K562 (cell line): Measurements from ENCODE around the gene METTL25. TPM values are rescaled to one million over a fixed set of nuclear protein-coding genes. Genes with fewer than 3 reads are reported as not detected.

Experiments
- ATAC-seq: fragments of 200-7000 bp; cut with Tn5 transposase; 3 replicates; pipeline ENCODE4 v1.9.1; 2020; ENCODE audit warnings: moderate library complexity
- BruUV-seq: library from RNA; stranded (reverse); fragments of 400-500 nt; replicated peaks from 2 replicates; lab custom pipeline; 2021; lab: Mats Ljungman, UMichigan
- CTCF ChIA-PET: fragments of 300-600 bp; formaldehyde crosslinking; extraction: SDS; loops from one replicate; lab custom pipeline; 2021; ENCODE audit warnings: low intra/inter-chr PET ratio; lab: Yijun Ruan, JAX
- POLR2A ChIA-PET: fragments of 300-600, 350-650 bp; sonication (Branson Sonifier 250); formaldehyde crosslinking; extraction: SDS; loops from one replicate; lab custom pipeline; 2021; ENCODE audit warnings: antibody characterized with exemption, inconsistent platforms; lab: Yijun Ruan, JAX
- DNase-seq, 4 experiments: peaks; one replicate each; pipeline versions ENCODE4 v3.0.0 to v3.0.0-alpha.2; 2011 to 2018; ENCODE audit warnings: low spot score in 3 of 4, mixed read lengths in 3 of 4; ENCODE audit errors: extremely low read depth in 1 of 4
- FAIRE-seq: peaks from 2 replicates; lab custom pipeline; 2011; peaks lifted over from hg19 to GRCh38; lab: Jason Lieb, UNC
- H2AFZ ChIP-seq: 2 replicates; pipeline ENCODE4 v1.6.0; 2011; ENCODE audit warnings: low read depth, low read length, control low read depth, inconsistent platforms
- H3K27ac ChIP-seq: fragments of 200-600 bp; 3 replicates; pipeline ENCODE4 v1.8.0; 2011; ENCODE audit warnings: low read depth, mild to moderate bottlenecking, control low read depth, inconsistent platforms, low read length, moderate library complexity, mixed read lengths; ENCODE audit errors: extremely low read depth
- H3K27me3 ChIP-seq, 2 experiments: fragments of 300-600 bp in 1 of 2; 2 replicates in 1 of 2; 3 replicates in 1 of 2; pipeline versions ENCODE4 v1.6.0 to v1.8.0; 2011; ENCODE audit warnings: inconsistent platforms in 2 of 2, low read length in 2 of 2, mild to moderate bottlenecking in 1 of 2, mixed read lengths in 1 of 2, moderate library complexity in 1 of 2; ENCODE audit not compliant: control insufficient read depth in 2 of 2, insufficient read depth in 2 of 2
- H3K36me3 ChIP-seq: fragments of 300-600 bp; 3 replicates; pipeline ENCODE4 v1.8.0; 2011; ENCODE audit warnings: mild to moderate bottlenecking, low read length, inconsistent platforms; ENCODE audit not compliant: control insufficient read depth, insufficient read depth
- H3K4me1 ChIP-seq, 2 experiments: fragments of 200-600 bp in 1 of 2; replicated peaks in 1 of 2; 2 replicates in 1 of 2; 3 replicates in 1 of 2; pipeline versions ENCODE4 v1.5.1 to v1.8.0; 2011; ENCODE audit warnings: inconsistent platforms in 2 of 2, low read length in 2 of 2, mild to moderate bottlenecking in 1 of 2, mixed read lengths in 1 of 2, moderate library complexity in 1 of 2; ENCODE audit not compliant: control insufficient read depth in 2 of 2, insufficient read depth in 2 of 2
- H3K4me2 ChIP-seq: 2 replicates; pipeline ENCODE4 v1.6.1; 2011; ENCODE audit warnings: low read length, control low read depth, inconsistent platforms, mixed read lengths; ENCODE audit not compliant: insufficient read depth
- H3K4me3 ChIP-seq: fragments of 200-600 bp; sonication (generic), shearing (Covaris generic); 2 replicates; pipeline ENCODE4 v1.5.1; 2016; ENCODE audit warnings: control low read depth, inconsistent platforms
- H3K79me2 ChIP-seq: fragments of 200-600 bp; 3 replicates; pipeline ENCODE4 v1.8.0; 2011; ENCODE audit warnings: low read length, inconsistent platforms; ENCODE audit not compliant: control insufficient read depth, insufficient read depth
- H3K9ac ChIP-seq, 2 experiments: 2 replicates each; pipeline versions ENCODE4 v1.6.0 to v1.6.1; 2011; ENCODE audit warnings: low read depth in 2 of 2, low read length in 2 of 2, control low read depth in 1 of 2, inconsistent platforms in 1 of 2, mild to moderate bottlenecking in 1 of 2, mixed read lengths in 1 of 2; ENCODE audit not compliant: insufficient read depth in 1 of 2
- H3K9me1 ChIP-seq: one replicate; pipeline ENCODE4 v1.6.0; 2011; ENCODE audit warnings: inconsistent platforms, mild to moderate bottlenecking, low read length, moderate library complexity; ENCODE audit not compliant: control insufficient read depth, insufficient read depth
- H3K9me3 ChIP-seq: replicated peaks from 2 replicates; pipeline ENCODE4 v1.5.1; 2011; ENCODE audit warnings: low read depth, low read length, inconsistent platforms; ENCODE audit not compliant: control insufficient read depth, insufficient read depth
- H4K20me1 ChIP-seq: replicated peaks from 2 replicates; pipeline ENCODE4 v1.6.1; 2011; ENCODE audit warnings: low read length, inconsistent platforms, mixed read lengths; ENCODE audit not compliant: control insufficient read depth, insufficient read depth
- BMI1 ChIP-seq: fragments of 150-350 bp; IDR thresholded peaks from 2 replicates; pipeline ENCODE4 v1.6.1; 2014; ENCODE audit warnings: low read length
- C11orf30 ChIP-seq: fragments of 450-650 bp; IDR thresholded peaks from 2 replicates; pipeline ENCODE4 v1.6.1; 2016; ENCODE audit warnings: low read depth, mild to moderate bottlenecking
- CBFB ChIP-seq: sonication (generic); formaldehyde crosslinking; IDR thresholded peaks from 2 replicates; pipeline ENCODE4 v1.4.0; 2020; ENCODE audit warnings: mild to moderate bottlenecking, missing genetic modification reagents
- E2F4 ChIP-seq: sonication (generic); formaldehyde crosslinking; IDR thresholded peaks from 2 replicates; pipeline ENCODE4 v1.8.0; 2022; ENCODE audit warnings: mild to moderate bottlenecking, low read depth, missing genetic modification reagents
- GTF2E2 ChIP-seq: fragments of 200-800 bp; sonication (Bioruptor generic); IDR thresholded peaks from 2 replicates; pipeline ENCODE4 v1.6.1; 2016; ENCODE audit warnings: missing genetic modification characterization, missing compliant biosample characterization
- NEUROD1 ChIP-seq: fragments of 150-350 bp; IDR thresholded peaks from 2 replicates; pipeline ENCODE4 v1.6.1; 2014; ENCODE audit warnings: borderline replicate concordance, low read length, low read depth; ENCODE audit not compliant: partially characterized antibody
- STAT5A ChIP-seq: IDR thresholded peaks from 2 replicates; pipeline ENCODE4 v1.6.1; 2012; ENCODE audit warnings: low read length, inconsistent platforms, borderline replicate concordance
- USF2 ChIP-seq: sonication (generic); formaldehyde crosslinking; IDR thresholded peaks from 2 replicates; pipeline ENCODE4 v1.5.0; 2020; ENCODE audit warnings: missing genetic modification reagents
- ZBTB2 ChIP-seq: fragments of 450-650 bp; IDR thresholded peaks from 2 replicates; pipeline ENCODE4 v1.6.1; 2016; ENCODE audit warnings: antibody characterized with exemption
- ZNF217 ChIP-seq: sonication (generic); formaldehyde crosslinking; IDR thresholded peaks from 2 replicates; pipeline ENCODE4 v1.8.0; 2022; ENCODE audit warnings: mild to moderate bottlenecking, missing genetic modification reagents
- ZNF263 ChIP-seq: sonication (generic); formaldehyde crosslinking; IDR thresholded peaks from 2 replicates; pipeline ENCODE4 v1.8.0; 2022; ENCODE audit warnings: mild to moderate bottlenecking, missing genetic modification reagents, borderline replicate concordance
- WGBS: fragments of 100-300 bp; shearing (Covaris generic); methylation state at CpG from one replicate; pipeline ENCODE4 v1.1.6; 2016; ENCODE audit warnings: low coverage, mixed read lengths; ENCODE audit not compliant: insufficient coverage; ENCODE audit errors: missing lambda C conversion rate; 5-methylcytosine and 5-hydroxymethylcytosine counted together
- in situ Hi-C: fragments of 300-500 bp; cut with MboI; formaldehyde crosslinking; loops from 4 replicates; pipeline ENCODE4 v1.15.0; 2018; ENCODE audit warnings: inconsistent platforms, mixed read lengths
- intact Hi-C: fragments of 100-400 bp; cut with micrococcal nuclease; formaldehyde crosslinking; loops from 2 replicates; pipeline ENCODE4 v1.14.2; 2022
- polyA plus RNA-seq, 8 experiments: library from polyadenylated mRNA; depleted of rRNA in 4 of 8; stranded (reverse) in 5 of 8; unstranded in 3 of 8; fragments of >200 nt; fragmentation: Nextera tagmentation in 2 of 8; fragmentation: Illumina TruSeq in 1 of 8; extraction: Ambion mirVana in 2 of 8; extraction: Trizol in 1 of 8; gene quantifications; 2 replicates each; pipeline versions ENCODE4 v1.2.1 to v1.2.3, GENCODE V29; 2011 to 2014; ENCODE audit warnings: inconsistent platforms in 1 of 8, missing spikeins in 1 of 8
- total RNA-seq, 7 experiments: library from RNA; depleted of rRNA in 6 of 7; stranded (reverse); fragments of >200 nt in 6 of 7; fragmentation: Illumina TruSeq in 2 of 7; extraction: Trizol in 2 of 7; gene quantifications; 2 replicates each; pipeline versions ENCODE4 v1.2.1 to v1.2.3, GENCODE V29; 2011 to 2021; ENCODE audit warnings: low replicate concordance in 1 of 7

The METTL25 gene
- total and polyA plus RNA-seq, 9 of the 15 experiments (the other 6 are each of a cell fraction or from before 2014, with no cell fraction given): 0.50 to 2.4 (median 1.9) TPM

- TF ChIP-seq E2F4 (CRISPR knock-in tag): no peak
- TF ChIP-seq NEUROD1: no peak
- no peak for TF ChIP-seq C11orf30
- no peak for TF ChIP-seq USF2 (CRISPR knock-in tag)
- no peak for TF ChIP-seq BMI1
These were observed 103.5 kb downstream of the METTL25 start (continued) for GRCh38 chr12:82461836-82462235.

- no peak overlapping the region for H3K9ac ChIP-seq
- in situ Hi-C loops: no loop called here
- no peaks in the 10 kb centered on the region for H3K9me1 ChIP-seq
- H3K27ac ChIP-seq: no peak overlapping the region
- H4K20me1 ChIP-seq: no peaks in the 10 kb centered on the region
- H3K4me1 ChIP-seq: no peaks in the 10 kb centered on the region
- DNase-seq (no peak), ATAC-seq (no peak), FAIRE-seq (no peak)
- ChIA-PET POLR2A (no interaction called here), CTCF (no interaction called here)
- H3K4me2 ChIP-seq: no peak overlapping the region
- BruUV-seq: no TSS peak
- 0% methylated on average over 4 of the region's 4 CpGs for WGBS
- H3K4me3 ChIP-seq: no peak overlapping the region
- TF ChIP-seq CBFB (CRISPR knock-in tag): no peak
- no peak for TF ChIP-seq ZBTB2
- TF ChIP-seq ZNF263 (CRISPR knock-in tag): no peak
- TF ChIP-seq GTF2E2 (tag): no peak
- TF ChIP-seq STAT5A: no peak
- TF ChIP-seq ZNF217 (CRISPR knock-in tag): no peak
- H3K9me3 ChIP-seq: 0 out of 2 replicates have a peak, but pooled peaks cover 3% of the 10 kb centered on the region
- no peaks in the 10 kb centered on the region for H3K36me3 ChIP-seq
- intact Hi-C loops: no loop called here
- no peaks in the 10 kb centered on the region for H3K27me3 ChIP-seq
- H2AFZ ChIP-seq: no peak overlapping the region
- H3K79me2 ChIP-seq: no peaks in the 10 kb centered on the region
These were observed 110.2 kb downstream of the METTL25 start for GRCh38 chr12:82468563-82468962.
